CD4-positive, alpha-beta memory T cell (primary cell): ENCODE measurements around the gene CCDC34. TPM values are rescaled to one million over a fixed set of nuclear protein-coding genes. Genes with fewer than 3 reads are reported as not detected.

Experiments used
- CTCF ChIA-PET: fragments of 350-600 bp; sonication (Branson Sonifier 250); formaldehyde crosslinking; loops from one replicate; lab custom pipeline; 2021; ENCODE audit warnings: inconsistent platforms; ENCODE audit not compliant: partially characterized antibody; lab: Charles Lee
- POLR2A ChIA-PET: fragments of 350-600 bp; sonication (Branson Sonifier 250); formaldehyde crosslinking; loops from one replicate; lab custom pipeline; 2021; ENCODE audit not compliant: partially characterized antibody; lab: Charles Lee
- DNase-seq, 5 donors: peaks; one replicate each; pipeline versions ENCODE4 v3.0.0 to v3.0.0-alpha.2; 2020 to 2022; ENCODE audit warnings: mixed read lengths in 1 of 5
- H3K27ac ChIP-seq: one replicate; pipeline ENCODE4 v1.7.0; 2013; ENCODE audit warnings: low read depth, low read length
- H3K27me3 ChIP-seq: 2 replicates; pipeline ENCODE4 v1.7.0; 2013; ENCODE audit warnings: mild to moderate bottlenecking, low read length, moderate library complexity; ENCODE audit not compliant: insufficient read depth
- H3K36me3 ChIP-seq: 2 replicates; pipeline ENCODE4 v1.7.0; 2013; ENCODE audit warnings: mild to moderate bottlenecking, low read length, moderate library complexity; ENCODE audit not compliant: insufficient read depth
- H3K4me1 ChIP-seq: 2 replicates; pipeline ENCODE4 v1.7.0; 2013; ENCODE audit warnings: mild to moderate bottlenecking, low read length, moderate library complexity; ENCODE audit not compliant: insufficient read depth
- H3K4me3 ChIP-seq, 2 donors: one replicate each; pipeline ENCODE4 v1.7.0; 2013; ENCODE audit warnings: low read length in 2 of 2, mild to moderate bottlenecking in 1 of 2
- H3K9me3 ChIP-seq, 2 donors: one replicate each; pipeline ENCODE4 v1.7.0; 2013; ENCODE audit warnings: low read length in 2 of 2, control low read depth in 1 of 2; ENCODE audit not compliant: control insufficient read depth in 1 of 2
- H3K27ac Mint-ChIP-seq, 7 donors: one replicate each; pipeline ENCODE4 v1.8.0; 2020 to 2021; ENCODE audit warnings: mixed read lengths in 7 of 7, mild to moderate bottlenecking in 6 of 7, inconsistent platforms in 3 of 7, moderate library complexity in 3 of 7
- H3K27me3 Mint-ChIP-seq, 2 donors: one replicate each; pipeline ENCODE4 v1.8.0; 2020 to 2021; ENCODE audit warnings: mixed read lengths in 2 of 2
- H3K36me3 Mint-ChIP-seq, 2 donors: one replicate each; pipeline ENCODE4 v1.8.0; 2020 to 2021; ENCODE audit warnings: mixed read lengths in 2 of 2, inconsistent platforms in 1 of 2, mild to moderate bottlenecking in 1 of 2
- H3K4me1 Mint-ChIP-seq, 4 donors: one replicate each; pipeline ENCODE4 v1.8.0; 2020 to 2021; ENCODE audit warnings: mixed read lengths in 4 of 4, mild to moderate bottlenecking in 1 of 4
- H3K4me3 Mint-ChIP-seq, 8 donors: one replicate each; pipeline ENCODE4 v1.8.0; 2020 to 2021; ENCODE audit warnings: mixed read lengths in 8 of 8, mild to moderate bottlenecking in 7 of 8, moderate library complexity in 6 of 8, inconsistent platforms in 3 of 8
- H3K9me3 Mint-ChIP-seq, 8 donors: one replicate each; pipeline ENCODE4 v1.8.0; 2020 to 2021; ENCODE audit warnings: mixed read lengths in 8 of 8, mild to moderate bottlenecking in 5 of 8, inconsistent platforms in 3 of 8, moderate library complexity in 1 of 8
- intact Hi-C: fragments of 100-400 bp; cut with micrococcal nuclease; formaldehyde crosslinking; loops from one replicate; pipeline ENCODE4 v1.15.1; 2023
- polyA plus RNA-seq, 2 donors: library from polyadenylated mRNA; unstranded; fragments of 300-500 nt; fragmentation: Illumina TruSeq; gene quantifications; one replicate each; pipeline ENCODE4 v1.2.3, GENCODE V29; 2021
- total RNA-seq, 2 experiments: library from RNA; stranded (reverse); gene quantifications; one replicate each; pipeline ENCODE4 v1.2.3, GENCODE V29; 2021

CCDC34 gene
- total and polyA plus RNA-seq, 4 experiments from 2014 or later = 0.94 to 3.7 (median 2.7) TPM

- Mint-ChIP-seq H3K27me3 (no peaks in the 10 kb centered on the region), H3K9me3 (no peaks in the 10 kb centered on the region), H3K4me1 (peaks cover 16 to 22% (median 19%) of the 10 kb centered on the region in 4 donors), H3K4me3 (no peak overlapping the region), H3K27ac (no peak overlapping the region), H3K36me3 (peaks cover 0 to 2% of the 10 kb centered on the region in 2 donors)
- Histone ChIP-seq H3K36me3 (no peaks in the 10 kb centered on the region), H3K4me1 (peaks cover 7% of the 10 kb centered on the region), H3K27me3 (no peaks in the 10 kb centered on the region), H3K27ac (no peak overlapping the region), H3K9me3 (no peaks in the 10 kb centered on the region), H3K4me3 (no peak overlapping the region)
- ChIA-PET CTCF (no interaction called here), POLR2A (no interaction called here)
- intact Hi-C loops = no loop called here
- no peak for DNase-seq
Measured at GRCh38 chr11:27358296-27358695, 4.7 kb downstream of the CCDC34 start.

- Mint-ChIP-seq H3K9me3 (no peaks in the 10 kb centered on the region), H3K36me3 (no peaks in the 10 kb centered on the region), H3K4me1 (peaks cover 7 to 16% (median 12%) of the 10 kb centered on the region in 4 donors), H3K27ac (no peak overlapping the region), H3K27me3 (no peaks in the 10 kb centered on the region), H3K4me3 (no peak overlapping the region)
- no peak overlapping the region for H3K4me3 ChIP-seq
- POLR2A ChIA-PET = no interaction called here
- H3K9me3 ChIP-seq = no peaks in the 10 kb centered on the region
- CTCF ChIA-PET = interaction anchor here (0.8 kb wide), 1 partner anchor 9 kb away, joined by 3 read pairs; no protein-coding TSS in a partner anchor
- no peak for DNase-seq
- intact Hi-C loops = no loop called here
- no peaks in the 10 kb centered on the region for H3K27me3 ChIP-seq
- H3K27ac ChIP-seq = no peak overlapping the region
- H3K4me1 ChIP-seq = peaks cover 2% of the 10 kb centered on the region
- no peaks in the 10 kb centered on the region for H3K36me3 ChIP-seq
Measured at GRCh38 chr11:27357250-27357649, 5.8 kb downstream of the CCDC34 start.

DNA sequence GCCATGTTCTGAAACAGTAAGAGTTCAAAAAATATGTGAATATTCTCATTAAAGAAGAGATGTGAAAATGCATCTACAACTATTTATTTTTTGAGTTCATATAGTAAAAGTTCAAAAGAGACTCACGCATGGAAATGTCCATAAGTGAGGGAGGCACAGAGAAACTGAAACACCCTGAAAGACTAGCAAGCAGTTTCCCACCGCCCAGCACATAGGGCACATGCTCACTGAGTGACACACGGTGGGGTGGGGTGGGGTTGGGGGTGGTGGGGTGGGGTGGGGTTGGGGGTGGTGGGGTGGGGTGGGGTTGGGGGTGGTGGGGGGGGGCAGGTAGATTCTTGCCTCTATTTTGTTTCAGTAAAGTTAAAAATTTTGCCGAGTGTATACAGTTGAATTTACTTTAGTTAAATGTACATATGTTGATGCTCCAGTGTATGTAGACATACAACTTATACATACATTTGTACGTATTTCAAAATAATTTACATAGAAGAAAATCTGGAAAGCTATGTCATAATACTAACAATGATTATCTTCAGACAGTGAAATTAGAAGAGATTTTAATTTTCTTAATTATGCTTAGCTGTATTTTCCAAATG lies 6.3 kb downstream of the CCDC34 start:
- Mint-ChIP-seq H3K9me3 (no peaks in the 10 kb centered on the region), H3K27ac (no peak overlapping the region), H3K4me1 (peaks cover 1 to 11% (median 7%) of the 10 kb centered on the region in 4 donors), H3K4me3 (no peak overlapping the region), H3K36me3 (no peaks in the 10 kb centered on the region), H3K27me3 (no peaks in the 10 kb centered on the region)
- H3K4me3 ChIP-seq = no peak overlapping the region
- ChIA-PET POLR2A (no interaction called here), CTCF (interaction anchor here (0.8 kb wide), 1 partner anchor 9 kb away, joined by 3 read pairs; no protein-coding TSS in a partner anchor)
- H3K4me1 ChIP-seq = no peaks in the 10 kb centered on the region
- H3K9me3 ChIP-seq = no peaks in the 10 kb centered on the region
- H3K36me3 ChIP-seq = no peaks in the 10 kb centered on the region
- H3K27me3 ChIP-seq = no peaks in the 10 kb centered on the region
- intact Hi-C loops = no loop called here
- no peak overlapping the region for H3K27ac ChIP-seq
- no peak for DNase-seq

GRCh38 chr11:27355575-27356104 lies 7.4 kb downstream of the CCDC34 start:
- no peaks in the 10 kb centered on the region for H3K9me3 ChIP-seq
- H3K4me1 ChIP-seq = no peaks in the 10 kb centered on the region
- no peak for DNase-seq
- no peak overlapping the region for H3K27ac ChIP-seq
- no peaks in the 10 kb centered on the region for H3K9me3 Mint-ChIP-seq
- no peaks in the 10 kb centered on the region for H3K27me3 ChIP-seq
- H3K4me1 Mint-ChIP-seq = peaks cover 0 to 7% (median 2%) of the 10 kb centered on the region in 4 donors
- POLR2A ChIA-PET = no interaction called here
- H3K36me3 ChIP-seq = no peaks in the 10 kb centered on the region
- H3K36me3 Mint-ChIP-seq = no peaks in the 10 kb centered on the region
- no peaks in the 10 kb centered on the region for H3K27me3 Mint-ChIP-seq
- CTCF ChIA-PET = no interaction called here
- no peak overlapping the region for H3K4me3 Mint-ChIP-seq
- intact Hi-C loops = no loop called here
- H3K4me3 ChIP-seq = no peak overlapping the region
- H3K27ac Mint-ChIP-seq = no peak overlapping the region

- Mint-ChIP-seq H3K9me3 (no peaks in the 10 kb centered on the region), H3K27ac (no peak overlapping the region), H3K27me3 (no peaks in the 10 kb centered on the region), H3K36me3 (peaks cover 0 to 9% of the 10 kb centered on the region in 2 donors), H3K4me1 (peaks cover 0 to 5% (median 2%) of the 10 kb centered on the region in 4 donors), H3K4me3 (no peak overlapping the region)
- DNase-seq = no peak
- intact Hi-C loops = no loop called here
- Histone ChIP-seq H3K27me3 (no peaks in the 10 kb centered on the region), H3K9me3 (no peaks in the 10 kb centered on the region), H3K4me3 (no peak overlapping the region), H3K4me1 (no peaks in the 10 kb centered on the region), H3K27ac (no peak overlapping the region), H3K36me3 (no peaks in the 10 kb centered on the region)
- POLR2A ChIA-PET = no interaction called here
- CTCF ChIA-PET = no interaction called here
Measured at GRCh38 chr11:27354359-27354965, 8.6 kb downstream of the CCDC34 start.

DNA sequence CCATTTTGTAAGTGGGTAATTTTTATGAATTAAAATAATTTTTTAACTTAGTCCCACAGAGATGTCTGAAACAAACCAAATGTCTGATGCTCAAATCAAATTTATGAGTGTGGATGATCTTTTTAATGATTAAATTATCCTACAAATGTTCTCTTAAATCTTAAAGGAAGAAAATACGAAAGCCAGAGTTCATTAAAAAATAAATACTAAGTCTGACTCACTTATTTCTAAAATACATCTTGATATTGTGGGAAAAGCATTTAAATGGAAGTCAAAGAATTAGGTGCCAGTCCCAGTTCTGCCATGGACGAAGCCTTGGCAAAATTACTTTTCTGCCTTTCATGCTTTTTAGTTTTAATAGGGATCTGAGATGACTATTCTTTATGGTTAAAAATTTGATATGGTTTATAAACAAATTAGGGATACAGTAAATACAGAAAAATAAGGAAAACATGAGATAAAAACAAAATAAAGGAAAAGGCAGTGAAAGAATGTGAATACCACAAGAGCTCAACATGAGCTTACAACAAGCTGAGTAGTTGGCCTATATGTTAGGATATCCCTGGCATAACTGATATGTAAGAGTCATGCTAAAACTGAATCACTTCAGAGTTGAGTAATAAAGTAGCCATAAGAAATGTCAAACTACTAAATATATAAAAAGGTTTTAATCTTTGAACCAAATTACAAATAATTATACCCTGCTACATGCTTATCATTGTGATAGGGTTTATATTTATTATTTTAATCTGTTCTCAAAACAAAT lies 9.2 kb downstream of the CCDC34 start:
- no peaks in the 10 kb centered on the region for H3K9me3 ChIP-seq
- H3K27ac ChIP-seq = no peak overlapping the region
- no peaks in the 10 kb centered on the region for H3K9me3 Mint-ChIP-seq
- no peaks in the 10 kb centered on the region for H3K27me3 ChIP-seq
- peaks cover 0 to 4% (median under 1%) of the 10 kb centered on the region in 4 donors for H3K4me1 Mint-ChIP-seq
- H3K4me1 ChIP-seq = no peaks in the 10 kb centered on the region
- H3K27me3 Mint-ChIP-seq = no peaks in the 10 kb centered on the region
- peaks cover 0 to 9% of the 10 kb centered on the region in 2 donors for H3K36me3 Mint-ChIP-seq
- no peaks in the 10 kb centered on the region for H3K36me3 ChIP-seq
- intact Hi-C loops = no loop called here
- no peak overlapping the region for H3K27ac Mint-ChIP-seq
- H3K4me3 Mint-ChIP-seq = no peak overlapping the region
- POLR2A ChIA-PET = no interaction called here
- DNase-seq = no peak
- H3K4me3 ChIP-seq = no peak overlapping the region
- CTCF ChIA-PET = interaction anchor here (0.9 kb wide), 1 partner anchor 16 kb away, joined by 3 read pairs; no protein-coding TSS in a partner anchor

GRCh38 chr11:27352781-27353180 lies 10.2 kb downstream of the CCDC34 start:
- H3K4me3 ChIP-seq = no peak overlapping the region
- intact Hi-C loops = no loop called here

More at GRCh38 chr11:27352781-27353180, 10.2 kb downstream of the CCDC34 start:
- H3K27ac Mint-ChIP-seq = no peak overlapping the region
- no peaks in the 10 kb centered on the region for H3K9me3 ChIP-seq
- H3K27me3 ChIP-seq = no peaks in the 10 kb centered on the region
- ChIA-PET CTCF (interaction anchor here (0.9 kb wide), 1 partner anchor 17 kb away, joined by 3 read pairs; no protein-coding TSS in a partner anchor), POLR2A (no interaction called here)
- no peaks in the 10 kb centered on the region for H3K36me3 ChIP-seq
- H3K4me1 Mint-ChIP-seq = no peaks in the 10 kb centered on the region
- H3K27ac ChIP-seq = no peak overlapping the region
- H3K36me3 Mint-ChIP-seq = peaks cover 3 to 10% of the 10 kb centered on the region in 2 donors
- H3K4me1 ChIP-seq = no peaks in the 10 kb centered on the region
- no peaks in the 10 kb centered on the region for H3K27me3 Mint-ChIP-seq
- H3K9me3 Mint-ChIP-seq = no peaks in the 10 kb centered on the region
- no peak for DNase-seq
- no peak overlapping the region for H3K4me3 Mint-ChIP-seq
